Vagina (tissue), 2 donors: Measurements from ENCODE around the gene TMEM163. TPM values are rescaled to one million over a fixed set of nuclear protein-coding genes. Genes with fewer than 3 reads are reported as not detected.
A peak's percentile ranks its signal among the peaks of the same experiment; 100 is the strongest.
"Not testable (repeated sequence)": the region's sequence is repeated elsewhere in the genome, so short reads cannot be mapped to it uniquely, and the experiment has no call there.

Experiments
- DNase-seq, 2 donors: peaks; one replicate each; pipeline ENCODE4 v3.0.0-alpha.2; 2017; ENCODE audit errors: extremely low spot score in 2 of 2
- H3K27ac ChIP-seq: fragments of 200-600 bp; sonication (generic); one replicate; pipeline ENCODE4 v1.5.1; 2019
- H3K27me3 ChIP-seq: fragments of 200-600 bp; sonication (generic); one replicate; pipeline ENCODE4 v1.5.1; 2019
- H3K36me3 ChIP-seq, 2 donors: fragments of 200-600 bp; sonication (generic); one replicate each; pipeline ENCODE4 v1.5.1; 2017 to 2019
- H3K4me1 ChIP-seq: fragments of 200-600 bp; sonication (generic); one replicate; pipeline ENCODE4 v1.5.1; 2019
- H3K4me3 ChIP-seq, 2 donors: fragments of 200-600 bp; sonication (generic); 1 replicate in 1 of 2; 2 replicates in 1 of 2; pipeline ENCODE4 v1.5.1; 2016 to 2019
- H3K9me3 ChIP-seq: fragments of 200-600 bp; sonication (generic); one replicate; pipeline ENCODE4 v1.5.1; 2019
- CTCF ChIP-seq, 3 experiments: fragments of 450-650 bp in 2 of 3; fragments of 200-600 bp in 1 of 3; sonication (generic) in 1 of 3; IDR thresholded peaks; one replicate each; pipeline ENCODE4 v1.5.1; 2017 to 2019; ENCODE audit warnings: antibody characterized with exemption in 3 of 3, mild to moderate bottlenecking in 2 of 3, moderate library complexity in 2 of 3
- POLR2A ChIP-seq, 2 donors: fragments of 450-650 bp; IDR thresholded peaks; one replicate each; pipeline ENCODE4 v1.6.1; 2017; ENCODE audit warnings: antibody characterized with exemption in 2 of 2, mild to moderate bottlenecking in 2 of 2, moderate library complexity in 2 of 2
- POLR2AphosphoS5 ChIP-seq, 2 donors: sonication (generic); formaldehyde crosslinking; IDR thresholded peaks; one replicate each; pipeline ENCODE4 v1.9.0; 2017; ENCODE audit warnings: antibody characterized with exemption in 2 of 2, mild to moderate bottlenecking in 2 of 2, low read depth in 1 of 2; ENCODE audit not compliant: insufficient read depth in 1 of 2
- intact Hi-C: fragments of 100-400 bp; cut with DNase I; formaldehyde crosslinking; loops from one replicate; pipeline ENCODE4 v1.15.1; 2023
- total RNA-seq: library from RNA; depleted of rRNA; stranded (reverse); fragments of >200 nt; gene quantifications from one replicate; pipeline ENCODE4 v1.2.3, GENCODE V29; 2016

The TMEM163 gene
- total RNA-seq, 1 donor from 2014 or later = not detected

- Histone ChIP-seq H3K9me3 (no peaks in the 10 kb centered on the region), H3K4me3 (no peak overlapping the region), H3K36me3 (no peaks in the 10 kb centered on the region), H3K27ac (no peak overlapping the region), H3K4me1 (no peaks in the 10 kb centered on the region), H3K27me3 (no peaks in the 10 kb centered on the region)
- intact Hi-C loops = no loop called here
- no peak for DNase-seq
- TF ChIP-seq CTCF (IDR thresholded peaks at IDR 0.05) (no peak), POLR2AphosphoS5 (IDR thresholded peaks at IDR 0.05; ENCODE audit: insufficient read depth in 1 of 2, low read depth in 1 of 2) (no peak)
These were observed 5.5 kb upstream of the TMEM163 start for GRCh38 chr2:134724341-134724740.

- H3K27me3 ChIP-seq, H3K27ac ChIP-seq, intact Hi-C loops, H3K4me1 ChIP-seq, H3K9me3 ChIP-seq, H3K36me3 ChIP-seq, DNase-seq, H3K4me3 ChIP-seq: not testable (repeated sequence)
These were observed 4.9 kb upstream of the TMEM163 start for GRCh38 chr2:134723742-134724141.

- no peak overlapping the region for H3K4me3 ChIP-seq
- H3K27me3 ChIP-seq = no peaks in the 10 kb centered on the region
- DNase-seq = no peak
- no peaks in the 10 kb centered on the region for H3K36me3 ChIP-seq
- H3K4me1 ChIP-seq = peaks cover 7% of the 10 kb centered on the region
- no peak overlapping the region for H3K27ac ChIP-seq
- no peak for TF ChIP-seq CTCF (IDR thresholded peaks at IDR 0.05)
- no peak for TF ChIP-seq POLR2AphosphoS5 (IDR thresholded peaks at IDR 0.05; ENCODE audit: insufficient read depth in 1 of 2, low read depth in 1 of 2)
- TF ChIP-seq POLR2A (IDR thresholded peaks at IDR 0.05) = no peak
- H3K9me3 ChIP-seq = no peaks in the 10 kb centered on the region
- intact Hi-C loops = no loop called here
These were observed 3.9 kb upstream of the TMEM163 start for GRCh38 chr2:134722728-134723127.

- H3K4me3 ChIP-seq = no peak overlapping the region
- H3K9me3 ChIP-seq = no peaks in the 10 kb centered on the region
- H3K27ac ChIP-seq = no peak overlapping the region
- H3K36me3 ChIP-seq = no peaks in the 10 kb centered on the region
- DNase-seq = no peak
- peaks cover 11% of the 10 kb centered on the region for H3K4me1 ChIP-seq
- no peak for TF ChIP-seq CTCF (IDR thresholded peaks at IDR 0.05)
- TF ChIP-seq POLR2A (IDR thresholded peaks at IDR 0.05) = no peak
- no peaks in the 10 kb centered on the region for H3K27me3 ChIP-seq
- intact Hi-C loops = no loop called here
These were observed 2.8 kb upstream of the TMEM163 start for GRCh38 chr2:134721596-134721995.

- H3K36me3 ChIP-seq = no peaks in the 10 kb centered on the region
- H3K27me3 ChIP-seq = no peaks in the 10 kb centered on the region
- no peak overlapping the region for H3K27ac ChIP-seq
- intact Hi-C loops = no loop called here
- no peak for TF ChIP-seq CTCF (IDR thresholded peaks at IDR 0.05)
- peak overlapping the region; percentile 19 to 48 for H3K4me3 ChIP-seq
- no peak for DNase-seq
- no peaks in the 10 kb centered on the region for H3K9me3 ChIP-seq
- H3K4me1 ChIP-seq = peaks cover 11% of the 10 kb centered on the region
These were observed 580 bp downstream of the TMEM163 start for GRCh38 chr2:134718023-134718816.
